NT2/D1 (cell line): Measurements from ENCODE around the gene ZBTB42.

Experiments used
- SUZ12 ChIP-seq: IDR thresholded peaks from 2 replicates; pipeline ENCODE4 v1.6.1; 2011; ENCODE audit not compliant: insufficient read length, insufficient read depth; ENCODE audit errors: extremely low read depth
- ZNF274 ChIP-seq: IDR thresholded peaks from 2 replicates; pipeline ENCODE4 v1.6.1; 2011; ENCODE audit warnings: mild to moderate bottlenecking, low read depth, low read length

GRCh38 chr14:104841730-104842129 is 40.8 kb downstream of the ZBTB42 start:
- TF ChIP-seq ZNF274, result no peak
- TF ChIP-seq SUZ12, result no peak
